Osteocyte (in vitro differentiated cells): ENCODE data around the gene ZNF618. TPM values are rescaled to one million over a fixed set of nuclear protein-coding genes. Genes with fewer than 3 reads are reported as not detected.

Experiments used
- DNase-seq: peaks from one replicate; pipeline ENCODE4 v3.0.0; 2021; ENCODE audit warnings: mixed read lengths; ENCODE audit not compliant: unreplicated experiment; ENCODE audit errors: extremely low spot score
- H3K27ac Mint-ChIP-seq: one replicate; pipeline ENCODE4 v1.8.0; 2021; ENCODE audit warnings: mild to moderate bottlenecking, mixed read lengths; ENCODE audit not compliant: unreplicated experiment
- H3K27me3 Mint-ChIP-seq: one replicate; pipeline ENCODE4 v1.8.0; 2021; ENCODE audit warnings: mixed read lengths; ENCODE audit not compliant: unreplicated experiment
- H3K36me3 Mint-ChIP-seq: one replicate; pipeline ENCODE4 v1.8.0; 2021; ENCODE audit warnings: mixed read lengths; ENCODE audit not compliant: unreplicated experiment
- H3K4me1 Mint-ChIP-seq: one replicate; pipeline ENCODE4 v1.8.0; 2021; ENCODE audit warnings: mixed read lengths; ENCODE audit not compliant: unreplicated experiment
- H3K4me3 Mint-ChIP-seq: one replicate; pipeline ENCODE4 v1.8.0; 2021; ENCODE audit warnings: mild to moderate bottlenecking, moderate library complexity, mixed read lengths; ENCODE audit not compliant: unreplicated experiment
- H3K9me3 Mint-ChIP-seq: one replicate; pipeline ENCODE4 v1.8.0; 2021; ENCODE audit warnings: mixed read lengths; ENCODE audit not compliant: unreplicated experiment
- CTCF ChIP-seq: fragments of 200-600 bp; sonication (generic); IDR thresholded peaks from 2 replicates; pipeline ENCODE4 v1.5.0; 2021; ENCODE audit warnings: antibody characterized with exemption, mild to moderate bottlenecking, moderate library complexity
- total RNA-seq: library from RNA; stranded (reverse); gene quantifications from 2 replicates; pipeline ENCODE4 v1.2.1, GENCODE V29; 2021

ZNF618 gene
- total RNA-seq, 1 donor from 2014 or later = 36.8 TPM

- Mint-ChIP-seq H3K27ac (no peak overlapping the region), H3K4me1 (peaks cover 11% of the 10 kb centered on the region), H3K36me3 (peaks cover 24% of the 10 kb centered on the region), H3K27me3 (no peaks in the 10 kb centered on the region), H3K4me3 (no peak overlapping the region), H3K9me3 (peaks cover 10% of the 10 kb centered on the region)
- no peak for TF ChIP-seq CTCF
- DNase-seq = no peak
Measured at GRCh38 chr9:113898596-113898995, 22.5 kb downstream of the ZNF618 start.

- H3K9me3 Mint-ChIP-seq = peaks cover 16% of the 10 kb centered on the region
- H3K27ac Mint-ChIP-seq = no peak overlapping the region
- peak; percentile 68 for DNase-seq
- H3K4me1 Mint-ChIP-seq = peaks cover 11% of the 10 kb centered on the region
- no peak for TF ChIP-seq CTCF
- H3K4me3 Mint-ChIP-seq = no peak overlapping the region
- peaks cover 30% of the 10 kb centered on the region for H3K36me3 Mint-ChIP-seq
- H3K27me3 Mint-ChIP-seq = no peaks in the 10 kb centered on the region
Measured at GRCh38 chr9:113899205-113899604, 23.1 kb downstream of the ZNF618 start.

DNA sequence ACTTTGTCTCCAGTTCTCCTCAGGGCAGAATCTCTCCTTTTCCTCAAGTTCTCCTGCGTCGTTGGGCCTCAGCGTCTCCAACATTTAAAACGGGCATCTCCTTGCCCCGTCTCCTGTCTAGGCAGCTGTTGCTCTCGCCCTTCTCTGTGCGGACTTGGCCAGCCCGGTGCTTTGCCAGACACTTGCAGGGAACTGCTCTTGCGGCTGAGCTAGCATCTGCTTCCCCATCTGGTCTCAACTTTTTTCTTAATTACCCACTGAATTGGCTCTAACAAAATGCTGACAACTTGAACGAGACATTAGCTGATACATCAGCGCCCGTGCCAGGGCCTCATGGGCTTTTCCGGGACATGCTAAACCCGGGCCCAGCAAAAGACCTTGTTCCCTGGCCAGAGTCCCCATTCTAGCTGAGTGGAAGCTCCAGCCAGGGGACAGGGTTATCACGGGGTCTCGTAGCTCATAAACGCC lies 25.1 kb downstream of the ZNF618 start:
- no peak for TF ChIP-seq CTCF
- no peak overlapping the region for H3K4me3 Mint-ChIP-seq

DNA sequence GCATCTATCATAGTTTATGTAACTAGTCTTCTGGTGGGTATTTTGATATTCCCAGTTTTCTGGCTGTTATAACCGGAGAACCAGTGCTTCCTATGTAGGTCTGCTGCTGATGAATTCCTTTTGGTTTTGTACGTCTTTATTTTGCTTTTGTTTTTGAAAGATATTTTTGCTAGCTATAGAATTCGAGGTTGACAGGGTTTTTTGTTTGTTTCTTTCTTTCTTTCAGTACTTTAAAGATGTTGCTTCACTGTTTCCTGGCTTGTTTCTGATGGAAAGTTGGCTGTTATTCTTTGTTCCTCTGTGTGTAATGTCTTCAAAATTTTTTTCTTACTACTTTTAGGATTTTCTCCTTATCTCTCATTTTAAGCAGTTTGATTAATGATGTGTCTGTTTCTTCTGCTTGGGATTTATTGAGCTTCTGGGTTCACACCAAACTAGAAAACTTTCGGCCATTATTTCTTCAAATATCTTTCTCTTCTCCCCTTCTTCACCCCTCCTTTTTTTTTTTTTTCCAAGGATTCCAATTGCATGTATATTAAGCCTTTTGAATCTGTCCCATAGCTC lies 27.5 kb downstream of the ZNF618 start:
- H3K9me3 Mint-ChIP-seq = peaks cover 19% of the 10 kb centered on the region
- H3K4me3 Mint-ChIP-seq = no peak overlapping the region
- peaks cover 33% of the 10 kb centered on the region for H3K36me3 Mint-ChIP-seq
- no peaks in the 10 kb centered on the region for H3K27me3 Mint-ChIP-seq
- no peak for DNase-seq
- H3K27ac Mint-ChIP-seq = no peak overlapping the region
- TF ChIP-seq CTCF = no peak
- H3K4me1 Mint-ChIP-seq = peaks cover 4% of the 10 kb centered on the region

More for the DNA sequence above, 25.1 kb downstream of the ZNF618 start:
- H3K27ac Mint-ChIP-seq = no peak overlapping the region
- DNase-seq = peak; percentile 74
- peaks cover 4% of the 10 kb centered on the region for H3K4me1 Mint-ChIP-seq
- H3K27me3 Mint-ChIP-seq = no peaks in the 10 kb centered on the region
- peaks cover 23% of the 10 kb centered on the region for H3K9me3 Mint-ChIP-seq
- H3K36me3 Mint-ChIP-seq = peaks cover 36% of the 10 kb centered on the region

DNA sequence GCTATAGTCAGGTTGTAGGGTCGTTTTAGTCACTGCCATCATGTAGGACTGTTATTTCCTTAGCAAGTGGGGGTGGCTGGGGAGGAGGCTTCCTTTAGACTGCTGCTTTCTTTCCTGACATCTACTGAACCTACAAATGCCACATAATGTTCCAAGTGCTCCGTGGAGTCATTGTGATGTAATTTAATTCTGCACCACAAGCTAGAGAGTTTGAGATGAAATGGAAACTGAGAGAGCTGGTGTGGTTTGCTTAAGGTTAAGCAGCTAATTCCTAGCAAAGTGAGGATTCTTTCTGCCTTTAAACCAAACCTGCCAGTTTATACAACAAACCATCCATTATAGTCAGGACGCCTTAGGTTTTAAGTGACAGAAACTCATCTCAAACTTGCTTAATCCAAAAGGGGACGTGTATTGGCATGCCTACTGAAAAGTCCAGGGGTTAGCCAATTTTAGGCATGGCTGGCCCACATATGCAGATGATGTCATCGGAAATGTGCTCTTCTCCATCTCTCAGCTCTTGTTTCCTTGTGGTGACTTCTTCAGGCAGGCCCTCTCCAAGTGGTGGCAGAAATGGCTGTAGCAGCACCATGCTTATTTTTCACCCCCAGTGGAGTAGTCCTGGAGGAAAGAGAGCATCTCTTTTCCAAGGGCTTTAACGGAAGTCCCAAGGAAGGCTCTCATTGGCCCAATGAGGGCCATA lies 30.5 kb downstream of the ZNF618 start:
- peak overlapping the region; percentile 20 for H3K27ac Mint-ChIP-seq
- H3K36me3 Mint-ChIP-seq = peaks cover 21% of the 10 kb centered on the region
- TF ChIP-seq CTCF = no peak
- no peak overlapping the region for H3K4me3 Mint-ChIP-seq
- DNase-seq = peak; percentile 42
- peaks cover 19% of the 10 kb centered on the region for H3K9me3 Mint-ChIP-seq
- H3K27me3 Mint-ChIP-seq = no peaks in the 10 kb centered on the region
- H3K4me1 Mint-ChIP-seq = peaks cover 8% of the 10 kb centered on the region
